ENCODE data around the gene ARHGEF4.

DNA sequence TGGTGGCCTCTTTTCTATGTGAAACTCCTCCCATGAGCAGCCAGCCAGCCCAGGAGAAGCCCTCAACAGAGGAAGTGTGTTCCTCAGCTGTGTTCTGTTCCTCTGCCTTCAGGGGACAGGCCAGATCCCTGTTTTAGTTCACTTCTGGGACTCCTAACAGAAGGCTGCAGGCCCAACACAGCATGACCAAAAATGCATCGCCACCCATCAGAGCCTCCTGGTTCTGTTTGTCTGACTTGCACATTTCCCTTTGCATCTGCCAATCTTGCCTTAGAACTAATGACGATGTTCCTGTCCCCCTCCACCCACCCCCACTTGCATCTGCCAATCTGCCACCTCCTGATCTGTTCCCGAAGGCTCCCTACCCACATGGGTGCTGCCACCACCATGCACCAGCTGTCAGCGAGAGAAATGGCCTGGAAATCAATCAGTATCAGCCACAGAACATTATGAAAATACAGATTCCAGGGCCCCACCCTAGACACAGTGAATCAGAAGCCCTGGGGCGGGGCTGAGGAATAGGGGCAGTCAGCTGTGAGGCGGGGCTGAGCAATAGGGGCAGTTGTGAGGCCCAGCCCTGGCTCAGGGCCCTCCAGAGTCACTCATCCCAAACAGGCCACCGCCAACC lies 205.5 kb downstream of the ARHGEF4 start:
- TF ChIP-seq KAT2A (conservative IDR thresholded peaks at IDR 0.05; ENCODE audit: control insufficient read depth, low read depth, low read length) = no peak
- no peak for TF ChIP-seq NFIC (IDR thresholded peaks at IDR 0.05; ENCODE audit: low read depth, low read length)
- TF ChIP-seq, protein P1, sequence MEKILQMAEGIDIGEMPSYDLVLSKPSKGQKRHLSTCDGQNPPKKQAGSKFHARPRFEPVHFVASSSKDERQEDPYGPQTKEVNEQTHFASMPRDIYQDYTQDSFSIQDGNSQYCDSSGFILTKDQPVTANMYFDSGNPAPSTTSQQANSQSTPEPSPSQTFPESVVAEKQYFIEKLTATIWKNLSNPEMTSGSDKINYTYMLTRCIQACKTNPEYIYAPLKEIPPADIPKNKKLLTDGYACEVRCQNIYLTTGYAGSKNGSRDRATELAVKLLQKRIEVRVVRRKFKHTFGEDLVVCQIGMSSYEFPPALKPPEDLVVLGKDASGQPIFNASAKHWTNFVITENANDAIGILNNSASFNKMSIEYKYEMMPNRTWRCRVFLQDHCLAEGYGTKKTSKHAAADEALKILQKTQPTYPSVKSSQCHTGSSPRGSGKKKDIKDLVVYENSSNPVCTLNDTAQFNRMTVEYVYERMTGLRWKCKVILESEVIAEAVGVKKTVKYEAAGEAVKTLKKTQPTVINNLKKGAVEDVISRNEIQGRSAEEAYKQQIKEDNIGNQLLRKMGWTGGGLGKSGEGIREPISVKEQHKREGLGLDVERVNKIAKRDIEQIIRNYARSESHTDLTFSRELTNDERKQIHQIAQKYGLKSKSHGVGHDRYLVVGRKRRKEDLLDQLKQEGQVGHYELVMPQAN (conservative IDR thresholded peaks at IDR 0.05) = no peak
- TF ChIP-seq NRF1 (conservative IDR thresholded peaks at IDR 0.05; ENCODE audit: low read depth, low read length) = no peak
- TF ChIP-seq, protein P2, sequence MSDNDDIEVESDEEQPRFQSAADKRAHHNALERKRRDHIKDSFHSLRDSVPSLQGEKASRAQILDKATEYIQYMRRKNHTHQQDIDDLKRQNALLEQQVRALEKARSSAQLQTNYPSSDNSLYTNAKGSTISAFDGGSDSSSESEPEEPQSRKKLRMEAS (IDR thresholded peaks at IDR 0.05; ENCODE audit: low read depth, low read length) = no peak
- TF ChIP-seq POLR2A (IDR thresholded peaks at IDR 0.05; ENCODE audit: low read depth, low read length) = no peak
- TF ChIP-seq ZZZ3 (IDR thresholded peaks at IDR 0.05; ENCODE audit: control insufficient read depth, insufficient read length, low read depth) = no peak
- TF ChIP-seq HDAC6 (IDR thresholded peaks at IDR 0.05; ENCODE audit: unreplicated experiment) = no peak
- TF ChIP-seq HDAC2 (IDR thresholded peaks at IDR 0.05) = no peak
- no peak for TF ChIP-seq POLR2AphosphoS2 (IDR thresholded peaks at IDR 0.05; ENCODE audit: low read depth, low read length)
- TF ChIP-seq EED (IDR thresholded peaks at IDR 0.05; ENCODE audit: low read depth) = no peak
- TF ChIP-seq YY1 (IDR thresholded peaks at IDR 0.05; ENCODE audit: low read depth, low read length) = no peak
